ENCODE results near the gene NXN.

GRCh38 chr17:841313-841712 is 138.3 kb downstream of the NXN start:
- TF ChIP-seq TCF12 (IDR thresholded peaks at IDR 0.05) (no peak), CTCF (IDR thresholded peaks at IDR 0.05) (no peak), MXI1 (IDR thresholded peaks at IDR 0.05; ENCODE audit: low read depth, low read length) (no peak), RAD21 (IDR thresholded peaks at IDR 0.05; ENCODE audit: low read length) (no peak), POLR2AphosphoS5 (IDR thresholded peaks at IDR 0.05; ENCODE audit: low read depth, low read length) (no peak), NRF1 (IDR thresholded peaks at IDR 0.05; ENCODE audit: low read depth, low read length) (no peak)
- TF ChIP-seq, protein P1, sequence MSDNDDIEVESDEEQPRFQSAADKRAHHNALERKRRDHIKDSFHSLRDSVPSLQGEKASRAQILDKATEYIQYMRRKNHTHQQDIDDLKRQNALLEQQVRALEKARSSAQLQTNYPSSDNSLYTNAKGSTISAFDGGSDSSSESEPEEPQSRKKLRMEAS (IDR thresholded peaks at IDR 0.05; ENCODE audit: low read depth), result no peak
